Adrenal gland (tissue), 5 donors: ENCODE measurements around the gene EPM2A.

ENCODE experiments used
- POLR2A ChIP-seq, 2 donors: fragments of 450-650 bp; IDR thresholded peaks; one replicate each; pipeline ENCODE4 v1.6.1; 2017; ENCODE audit warnings: antibody characterized with exemption in 2 of 2, mild to moderate bottlenecking in 2 of 2, moderate library complexity in 1 of 2
- TF ChIP-seq, protein P1 (sequence below), 6 experiments: fragments of 450-650 bp in 4 of 6; fragments of 200-600 bp in 2 of 6; sonication (generic) in 1 of 6; IDR thresholded peaks; 1 replicate in 5 of 6; 2 replicates in 1 of 6; pipeline versions ENCODE4 v1.5.1 to v1.8.0; 2016 to 2021; ENCODE audit warnings: antibody characterized with exemption in 6 of 6, mild to moderate bottlenecking in 2 of 6, moderate library complexity in 1 of 6
- donor health status: DM: no; HTN: no; CAD: no.

- TF ChIP-seq, protein P1, sequence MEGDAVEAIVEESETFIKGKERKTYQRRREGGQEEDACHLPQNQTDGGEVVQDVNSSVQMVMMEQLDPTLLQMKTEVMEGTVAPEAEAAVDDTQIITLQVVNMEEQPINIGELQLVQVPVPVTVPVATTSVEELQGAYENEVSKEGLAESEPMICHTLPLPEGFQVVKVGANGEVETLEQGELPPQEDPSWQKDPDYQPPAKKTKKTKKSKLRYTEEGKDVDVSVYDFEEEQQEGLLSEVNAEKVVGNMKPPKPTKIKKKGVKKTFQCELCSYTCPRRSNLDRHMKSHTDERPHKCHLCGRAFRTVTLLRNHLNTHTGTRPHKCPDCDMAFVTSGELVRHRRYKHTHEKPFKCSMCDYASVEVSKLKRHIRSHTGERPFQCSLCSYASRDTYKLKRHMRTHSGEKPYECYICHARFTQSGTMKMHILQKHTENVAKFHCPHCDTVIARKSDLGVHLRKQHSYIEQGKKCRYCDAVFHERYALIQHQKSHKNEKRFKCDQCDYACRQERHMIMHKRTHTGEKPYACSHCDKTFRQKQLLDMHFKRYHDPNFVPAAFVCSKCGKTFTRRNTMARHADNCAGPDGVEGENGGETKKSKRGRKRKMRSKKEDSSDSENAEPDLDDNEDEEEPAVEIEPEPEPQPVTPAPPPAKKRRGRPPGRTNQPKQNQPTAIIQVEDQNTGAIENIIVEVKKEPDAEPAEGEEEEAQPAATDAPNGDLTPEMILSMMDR (IDR thresholded peaks at IDR 0.05): no peak
- no peak for TF ChIP-seq POLR2A (IDR thresholded peaks at IDR 0.05)
Observed at GRCh38 chr6:145583753-145584152, 151.6 kb downstream of the EPM2A start.
